PC-9 (cell line): ENCODE measurements around the gene SERPINE1. TPM values are rescaled to one million over a fixed set of nuclear protein-coding genes. Genes with fewer than 3 reads are reported as not detected.

Experiments used
- BruUV-seq: library from RNA; stranded (reverse); fragments of 400-500 nt; replicated peaks from 2 replicates; lab custom pipeline; 2021; lab: Mats Ljungman, UMichigan
- CTCF ChIA-PET: fragments of 300-600 bp; sonication (Branson Sonifier 250); formaldehyde crosslinking; loops from one replicate; lab custom pipeline; 2022; ENCODE audit warnings: antibody characterized with exemption; lab: Charles Lee
- POLR2A ChIA-PET: fragments of 300-600 bp; sonication (Branson Sonifier 250); formaldehyde crosslinking; loops from one replicate; lab custom pipeline; 2022; ENCODE audit warnings: antibody characterized with exemption; ENCODE audit not compliant: unreplicated experiment; lab: Charles Lee
- DNase-seq, 2 experiments: peaks; one replicate each; pipeline versions ENCODE4 v3.0.0 to v3.0.0-alpha.2; 2015 to 2022; ENCODE audit warnings: mixed read lengths in 1 of 2
- H2AFZ ChIP-seq: fragments of 200-600 bp; sonication (generic); 2 replicates; pipeline ENCODE4 v1.8.1; 2017; ENCODE audit warnings: antibody characterized with exemption
- H3F3A ChIP-seq: fragments of 200-600 bp; sonication (generic); 2 replicates; pipeline ENCODE4 v1.8.1; 2017; ENCODE audit warnings: antibody characterized with exemption, mild to moderate bottlenecking, low read depth; ENCODE audit not compliant: insufficient read depth
- H3K27ac ChIP-seq: fragments of 200-600 bp; sonication (generic); 2 replicates; pipeline ENCODE4 v1.6.1; 2016; ENCODE audit warnings: mixed run types
- H3K27me3 ChIP-seq: fragments of 200-600 bp; sonication (generic); 2 replicates; pipeline ENCODE4 v1.6.1; 2016; ENCODE audit warnings: low read depth, mixed run types; ENCODE audit not compliant: insufficient read depth
- H3K36me3 ChIP-seq: fragments of 200-600 bp; sonication (generic); 2 replicates; pipeline ENCODE4 v1.6.1; 2016; ENCODE audit warnings: low read depth, mixed run types
- H3K4me1 ChIP-seq: fragments of 200-600 bp; sonication (generic); replicated peaks from 2 replicates; pipeline ENCODE4 v1.6.1; 2016; ENCODE audit warnings: mixed run types; ENCODE audit not compliant: insufficient read depth
- H3K4me2 ChIP-seq: fragments of 200-600 bp; sonication (generic); 2 replicates; pipeline ENCODE4 v1.6.1; 2017; ENCODE audit warnings: mixed run types
- H3K4me3 ChIP-seq: fragments of 200-600 bp; sonication (generic); 2 replicates; pipeline ENCODE4 v1.6.1; 2016; ENCODE audit warnings: mixed run types
- H3K79me2 ChIP-seq: fragments of 200-600 bp; sonication (generic); 2 replicates; pipeline ENCODE4 v1.6.1; 2017; ENCODE audit warnings: low read depth, mixed run types
- H3K9me2 ChIP-seq: fragments of 200-600 bp; sonication (generic); 2 replicates; pipeline ENCODE4 v1.8.1; 2017; ENCODE audit warnings: mild to moderate bottlenecking; ENCODE audit not compliant: insufficient read depth
- H3K9me3 ChIP-seq: fragments of 200-600 bp; sonication (generic); 2 replicates; pipeline ENCODE4 v1.8.1; 2016; ENCODE audit warnings: low read depth; ENCODE audit not compliant: insufficient read depth
- H4K20me1 ChIP-seq: fragments of 200-600 bp; sonication (generic); 2 replicates; pipeline ENCODE4 v1.8.1; 2017; ENCODE audit not compliant: insufficient read depth
- CTCF ChIP-seq: fragments of 200-600 bp; sonication (generic); conservative IDR thresholded peaks from 2 replicates; pipeline ENCODE4 v1.6.1; 2017; ENCODE audit warnings: mixed run types, antibody characterized with exemption, mild to moderate bottlenecking, moderate library complexity
- EZH2 ChIP-seq: fragments of 200-600 bp; sonication (generic); IDR thresholded peaks from 2 replicates; pipeline ENCODE4 v1.8.0; 2017; ENCODE audit warnings: antibody characterized with exemption, low read depth
- intact Hi-C: fragments of 100-400 bp; cut with micrococcal nuclease; formaldehyde crosslinking; loops from one replicate; pipeline ENCODE4 v1.10.0; 2022; ENCODE audit not compliant: unreplicated experiment
- total RNA-seq: library from RNA; stranded (reverse); gene quantifications from 2 replicates; pipeline ENCODE4 v1.2.3, GENCODE V29; 2021

Gene SERPINE1
- total RNA-seq, 1 experiment from 2014 or later, result 36.2 TPM

DNA sequence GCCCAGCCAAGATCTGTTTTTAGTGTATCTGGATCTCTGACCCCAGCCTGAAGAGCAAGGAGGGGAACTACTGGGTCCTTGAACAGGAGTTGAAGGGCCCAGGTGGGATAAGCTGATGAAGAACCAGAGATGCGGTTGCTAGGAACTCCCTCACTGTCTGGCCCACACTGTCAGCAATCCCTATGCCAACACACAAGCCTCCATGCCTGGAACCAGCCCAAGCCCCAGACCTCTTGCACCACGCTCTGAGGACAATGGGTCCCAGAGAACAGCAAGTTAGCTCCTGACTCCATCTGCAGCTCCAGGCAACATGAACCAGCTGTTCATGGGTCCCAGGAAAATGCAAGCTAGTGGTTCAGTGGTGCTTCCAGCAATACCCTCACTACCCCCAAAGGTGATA, 50.7 kb downstream of the SERPINE1 start:
- CTCF ChIA-PET, result no interaction called here
- peaks cover 40% of the 10 kb centered on the region for H3K27me3 ChIP-seq

DNA sequence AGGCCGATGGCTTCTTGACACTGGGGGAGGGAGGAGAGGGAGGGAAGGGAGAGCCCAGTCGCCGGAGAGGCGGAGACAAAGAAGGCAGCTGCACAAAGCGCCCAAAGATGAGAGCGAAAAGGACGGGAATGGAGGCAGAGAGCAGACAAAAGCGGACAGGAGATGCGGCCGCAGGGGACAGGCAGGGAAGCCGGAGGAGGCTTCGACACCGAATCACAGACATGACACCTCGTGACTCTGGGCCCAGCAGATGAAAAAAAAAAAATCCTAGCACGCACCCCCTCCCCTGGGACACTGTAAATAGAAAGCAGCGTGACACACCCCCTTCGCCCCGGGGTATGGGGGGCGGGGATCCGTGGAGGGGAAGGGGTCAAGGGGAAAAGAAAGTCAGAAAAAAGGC, 52.2 kb downstream of the SERPINE1 start:
- TF ChIP-seq CTCF (no peak), EZH2 (no peak)
- intact Hi-C loops, result no loop called here
- 0 out of 2 replicates have a peak, but pooled peaks cover 4% of the 10 kb centered on the region for H3F3A ChIP-seq
- no peak overlapping the region for H2AFZ ChIP-seq
- H3K4me3 ChIP-seq, result no peak overlapping the region
- no peaks in the 10 kb centered on the region for H3K36me3 ChIP-seq
- H3K9me2 ChIP-seq, result no peaks in the 10 kb centered on the region
- BruUV-seq, result no TSS peak
- POLR2A ChIA-PET, result no interaction called here
- no peaks in the 10 kb centered on the region for H4K20me1 ChIP-seq
- CTCF ChIA-PET, result interaction anchor here (0.7 kb wide), 1 partner anchor 304 kb away, joined by 5 read pairs; no protein-coding TSS in a partner anchor
- peaks cover 33% of the 10 kb centered on the region for H3K27me3 ChIP-seq
- H3K4me2 ChIP-seq, result no peak overlapping the region
- H3K9me3 ChIP-seq, result no peaks in the 10 kb centered on the region
- no peak overlapping the region for H3K27ac ChIP-seq
- no peaks in the 10 kb centered on the region for H3K4me1 ChIP-seq
- no peak for DNase-seq
- no peaks in the 10 kb centered on the region for H3K79me2 ChIP-seq

More for the DNA sequence above, 50.7 kb downstream of the SERPINE1 start:
- POLR2A ChIA-PET, result no interaction called here
- 0 out of 2 replicates have a peak, but pooled peaks cover 5% of the 10 kb centered on the region for H3F3A ChIP-seq
- no peaks in the 10 kb centered on the region for H3K79me2 ChIP-seq
- TF ChIP-seq CTCF, result no peak
- no peaks in the 10 kb centered on the region for H3K9me2 ChIP-seq
- H4K20me1 ChIP-seq, result no peaks in the 10 kb centered on the region
- no peak overlapping the region for H3K4me2 ChIP-seq
- H3K4me1 ChIP-seq, result peaks cover 12% of the 10 kb centered on the region; the same call in 1 of the 2 replicates
- no peak overlapping the region for H3K27ac ChIP-seq
- H3K36me3 ChIP-seq, result no peaks in the 10 kb centered on the region
- intact Hi-C loops, result no loop called here
- BruUV-seq, result no TSS peak
- no peak overlapping the region for H3K4me3 ChIP-seq
- H2AFZ ChIP-seq, result no peak overlapping the region
- DNase-seq, result no peak
- H3K9me3 ChIP-seq, result no peaks in the 10 kb centered on the region

DNA sequence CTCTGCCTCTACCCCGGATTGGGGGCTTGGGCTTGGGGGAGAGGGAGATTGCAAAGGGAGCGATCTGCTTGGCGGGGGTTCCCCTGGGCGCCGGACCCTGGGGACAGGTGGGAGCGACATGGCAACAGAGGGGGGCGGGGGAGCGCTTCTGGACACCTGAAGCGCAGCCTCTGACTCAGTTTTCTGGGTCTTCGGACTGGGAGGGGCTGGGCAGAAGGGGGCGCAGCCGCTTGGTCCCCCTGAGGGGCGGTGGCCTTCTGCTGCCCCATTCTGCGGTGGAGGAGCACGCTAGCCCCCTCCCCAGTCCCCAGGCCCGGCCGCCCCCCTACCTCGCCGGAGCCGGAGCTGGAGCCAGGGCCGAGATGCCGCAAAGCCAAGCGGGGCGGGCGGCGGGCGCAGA, 52.8 kb downstream of the SERPINE1 start:
- no peaks in the 10 kb centered on the region for H3K79me2 ChIP-seq
- TF ChIP-seq CTCF (no peak), EZH2 (no peak)
- H3K36me3 ChIP-seq, result no peaks in the 10 kb centered on the region
- intact Hi-C loops, result no loop called here
- H3K4me1 ChIP-seq, result no peaks in the 10 kb centered on the region
- POLR2A ChIA-PET, result no interaction called here
- no peak overlapping the region for H2AFZ ChIP-seq
- no peak for DNase-seq
- H3K9me3 ChIP-seq, result no peaks in the 10 kb centered on the region
- no peaks in the 10 kb centered on the region for H4K20me1 ChIP-seq
- no peak overlapping the region for H3K27ac ChIP-seq
- no peaks in the 10 kb centered on the region for H3K9me2 ChIP-seq
- BruUV-seq, result no TSS peak
- no peak overlapping the region for H3K4me3 ChIP-seq
- no peak overlapping the region for H3K4me2 ChIP-seq
- CTCF ChIA-PET, result no interaction called here
- no peaks in the 10 kb centered on the region for H3F3A ChIP-seq
- H3K27me3 ChIP-seq, result peaks cover 33% of the 10 kb centered on the region
